ENCODE results near the gene AWAT2. TPM values are rescaled to one million over a fixed set of nuclear protein-coding genes. Genes with fewer than 3 reads are reported as not detected.
A peak's percentile ranks its signal among the peaks of the same experiment; 100 is the strongest.

Gene AWAT2
- total RNA-seq, 1 donor: not detected

DNA sequence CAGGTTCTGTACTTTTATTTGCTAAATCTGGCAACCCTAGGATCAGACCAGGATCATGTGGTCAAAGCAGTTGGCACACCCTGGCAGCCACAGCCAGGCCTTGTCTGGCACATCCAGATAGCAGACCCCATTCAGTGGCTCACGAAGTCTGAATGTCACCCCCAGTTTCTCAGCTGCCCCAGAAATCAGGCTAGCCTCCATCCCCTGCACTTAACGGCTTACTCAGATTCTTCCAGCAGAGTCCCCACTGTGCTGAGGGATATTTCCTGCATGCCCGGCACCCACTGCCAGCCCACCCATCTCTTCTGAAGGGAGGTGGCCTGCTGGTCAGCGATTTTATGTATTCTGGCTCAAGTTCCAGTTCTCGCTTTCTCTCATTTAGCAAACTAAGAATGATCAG, 4.7 kb upstream of the AWAT2 start:
- no peak for DNase-seq (ENCODE audit: low read depth)
- H3K4me3 ChIP-seq (ENCODE audit: low read depth, low read length): no peak overlapping the region
- TF ChIP-seq, protein P1, sequence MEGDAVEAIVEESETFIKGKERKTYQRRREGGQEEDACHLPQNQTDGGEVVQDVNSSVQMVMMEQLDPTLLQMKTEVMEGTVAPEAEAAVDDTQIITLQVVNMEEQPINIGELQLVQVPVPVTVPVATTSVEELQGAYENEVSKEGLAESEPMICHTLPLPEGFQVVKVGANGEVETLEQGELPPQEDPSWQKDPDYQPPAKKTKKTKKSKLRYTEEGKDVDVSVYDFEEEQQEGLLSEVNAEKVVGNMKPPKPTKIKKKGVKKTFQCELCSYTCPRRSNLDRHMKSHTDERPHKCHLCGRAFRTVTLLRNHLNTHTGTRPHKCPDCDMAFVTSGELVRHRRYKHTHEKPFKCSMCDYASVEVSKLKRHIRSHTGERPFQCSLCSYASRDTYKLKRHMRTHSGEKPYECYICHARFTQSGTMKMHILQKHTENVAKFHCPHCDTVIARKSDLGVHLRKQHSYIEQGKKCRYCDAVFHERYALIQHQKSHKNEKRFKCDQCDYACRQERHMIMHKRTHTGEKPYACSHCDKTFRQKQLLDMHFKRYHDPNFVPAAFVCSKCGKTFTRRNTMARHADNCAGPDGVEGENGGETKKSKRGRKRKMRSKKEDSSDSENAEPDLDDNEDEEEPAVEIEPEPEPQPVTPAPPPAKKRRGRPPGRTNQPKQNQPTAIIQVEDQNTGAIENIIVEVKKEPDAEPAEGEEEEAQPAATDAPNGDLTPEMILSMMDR (IDR thresholded peaks at IDR 0.05; ENCODE audit: insufficient read depth, low read depth, low read length): no peak

DNA sequence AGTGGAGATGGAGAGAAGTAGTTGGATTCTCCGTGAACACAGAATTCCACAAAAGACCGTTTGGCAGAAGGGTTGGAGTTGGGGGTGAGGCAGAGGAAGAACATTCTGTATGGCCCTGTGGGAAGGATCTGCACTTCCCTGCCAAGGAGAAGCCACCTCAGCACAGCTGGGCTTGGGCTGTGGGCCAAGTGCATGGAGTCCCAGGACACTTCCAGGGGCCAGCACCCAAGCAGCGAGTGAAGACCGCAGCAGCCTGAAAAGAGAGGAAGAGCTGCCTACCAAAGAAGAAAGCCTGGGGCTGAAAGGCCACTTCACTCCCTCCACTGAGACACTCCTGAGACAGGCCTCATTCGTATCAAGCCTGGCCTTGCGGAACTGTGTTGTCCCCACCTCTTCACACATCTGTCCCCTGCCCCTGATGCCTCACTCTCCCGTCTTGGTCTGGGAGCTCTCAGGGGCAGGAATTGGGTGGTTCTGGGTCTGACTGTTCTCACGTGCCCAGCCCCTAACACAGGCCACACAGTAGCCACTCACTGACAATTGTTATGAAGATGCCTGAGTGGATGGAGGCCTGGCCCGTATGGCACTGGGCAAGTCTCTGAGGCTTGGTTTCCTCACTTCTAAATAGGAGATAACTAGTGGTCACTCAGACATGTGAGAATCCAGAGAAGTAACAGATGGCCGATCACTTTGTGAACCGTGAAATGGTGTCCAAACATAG, 3.3 kb upstream of the AWAT2 start:
- DNase-seq (ENCODE audit: low read depth): no peak
- no peak overlapping the region for H3K4me3 ChIP-seq (ENCODE audit: low read depth, low read length)
- TF ChIP-seq, protein P1 (IDR thresholded peaks at IDR 0.05; ENCODE audit: insufficient read depth, low read depth, low read length): no peak

DNA sequence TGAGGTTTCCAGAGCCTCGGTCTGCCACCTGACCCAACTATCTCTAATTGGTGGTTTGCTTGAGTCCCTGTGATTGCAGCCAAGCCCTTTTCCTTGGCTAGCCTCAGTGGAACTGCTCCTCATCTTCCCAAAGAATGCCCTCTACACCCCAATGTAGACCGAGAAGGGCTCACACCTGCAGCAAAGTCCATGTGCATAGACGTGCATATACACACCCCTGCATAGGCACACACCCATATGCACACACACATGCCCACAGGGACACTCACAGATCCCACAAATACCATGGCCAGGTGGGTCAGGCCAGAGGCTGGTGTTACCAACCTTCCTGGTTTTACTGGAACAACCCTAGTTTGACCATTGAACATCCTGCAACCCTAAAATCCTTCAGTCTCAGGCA, 332 bp downstream of the AWAT2 start:
- TF ChIP-seq, protein P1 (IDR thresholded peaks at IDR 0.05; ENCODE audit: insufficient read depth, low read depth, low read length): no peak
- no peak overlapping the region for H3K4me3 ChIP-seq (ENCODE audit: low read depth, low read length)
- no peak for DNase-seq (ENCODE audit: low read depth)

DNA sequence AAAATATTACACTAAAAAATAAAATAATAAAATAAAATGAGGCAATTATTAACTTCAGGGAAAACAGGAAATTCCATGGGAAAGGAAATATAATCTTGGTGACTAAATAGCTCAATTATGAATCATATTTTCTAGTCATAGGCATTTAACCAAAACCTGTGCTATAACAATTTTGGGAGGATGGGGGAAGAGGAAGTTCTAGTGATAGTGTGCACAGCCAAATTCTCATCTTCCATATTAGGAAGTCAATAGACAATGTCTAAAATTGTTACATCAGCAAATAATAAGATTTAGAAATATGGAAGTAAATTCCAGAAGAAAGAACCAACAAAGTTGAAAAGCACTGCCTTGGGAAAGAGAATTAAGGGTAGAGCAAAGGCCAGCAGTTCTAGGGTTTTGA, 2.8 kb downstream of the AWAT2 start:
- TF ChIP-seq, protein P1 (IDR thresholded peaks at IDR 0.05; ENCODE audit: insufficient read depth, low read depth, low read length): no peak
- no peak overlapping the region for H3K4me3 ChIP-seq (ENCODE audit: low read depth, low read length)
- no peak for DNase-seq (ENCODE audit: low read depth)

DNA sequence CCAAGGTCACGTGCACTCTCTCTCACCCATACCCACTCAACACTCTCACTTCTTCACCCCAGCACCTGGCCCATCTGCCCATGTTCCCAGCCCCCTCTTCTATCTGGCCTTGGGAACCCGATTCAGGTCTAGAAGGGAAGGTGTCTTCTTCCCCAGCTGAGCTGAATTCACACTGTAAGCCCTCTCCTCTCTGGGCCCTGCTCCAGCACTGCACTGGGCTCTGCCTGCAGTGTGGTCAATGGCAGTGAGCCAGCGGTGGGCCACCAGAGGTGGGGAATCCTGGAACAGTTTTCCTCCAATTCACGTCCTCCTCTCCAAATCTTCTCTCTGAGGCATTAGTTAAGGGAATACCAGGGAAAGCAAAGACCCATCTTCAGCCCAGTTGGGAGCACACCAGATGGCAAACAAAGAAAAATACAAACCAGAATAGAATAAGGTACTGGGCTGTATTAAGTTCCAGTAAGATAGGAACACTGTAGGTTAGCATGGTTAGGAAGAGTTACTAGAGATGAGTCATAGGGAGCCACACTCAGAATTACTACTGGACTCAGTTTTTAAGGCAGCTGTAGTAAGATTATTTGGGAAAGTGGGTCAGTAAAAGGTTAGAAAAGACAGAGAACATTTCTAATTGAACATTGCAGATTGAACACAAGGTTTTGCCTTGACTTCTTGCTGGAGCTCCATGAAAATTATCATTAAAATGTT, 5.0 kb downstream of the AWAT2 start:
- TF ChIP-seq, protein P1 (IDR thresholded peaks at IDR 0.05; ENCODE audit: insufficient read depth, low read depth, low read length): no peak
- DNase-seq (ENCODE audit: low read depth): peak; percentile 10
- no peak overlapping the region for H3K4me3 ChIP-seq (ENCODE audit: low read depth, low read length)

DNA sequence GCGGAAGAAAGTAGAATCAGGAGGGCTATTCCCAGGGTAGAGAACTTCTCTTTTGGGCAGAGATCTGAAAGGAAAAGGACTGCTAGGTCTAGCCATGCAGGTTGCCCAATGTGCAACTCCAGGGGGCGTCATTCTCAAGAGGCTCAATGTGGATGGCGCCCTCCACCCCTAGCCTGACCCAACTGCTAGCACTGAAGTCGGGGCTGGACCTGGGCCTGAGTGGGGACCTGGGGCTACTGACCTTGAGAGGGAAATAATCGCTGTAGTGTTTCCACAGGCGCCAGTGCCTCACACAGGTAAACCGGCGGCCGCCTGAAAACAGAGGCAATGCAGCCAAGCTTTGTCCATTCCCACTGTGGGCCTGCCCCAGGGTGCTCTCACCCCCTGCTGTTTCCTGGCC, 6.1 kb downstream of the AWAT2 start:
- no peak for DNase-seq (ENCODE audit: low read depth)
- TF ChIP-seq, protein P1 (IDR thresholded peaks at IDR 0.05; ENCODE audit: insufficient read depth, low read depth, low read length): no peak
- H3K4me3 ChIP-seq (ENCODE audit: low read depth, low read length): no peak overlapping the region
